ENCODE data around the gene SF3A2.
A peak's percentile ranks its signal among the peaks of the same experiment; 100 is the strongest.
"Not testable (repeated sequence)": the region's sequence is repeated elsewhere in the genome, so short reads cannot be mapped to it uniquely, and the experiment has no call there.

SF3A2 gene

DNA sequence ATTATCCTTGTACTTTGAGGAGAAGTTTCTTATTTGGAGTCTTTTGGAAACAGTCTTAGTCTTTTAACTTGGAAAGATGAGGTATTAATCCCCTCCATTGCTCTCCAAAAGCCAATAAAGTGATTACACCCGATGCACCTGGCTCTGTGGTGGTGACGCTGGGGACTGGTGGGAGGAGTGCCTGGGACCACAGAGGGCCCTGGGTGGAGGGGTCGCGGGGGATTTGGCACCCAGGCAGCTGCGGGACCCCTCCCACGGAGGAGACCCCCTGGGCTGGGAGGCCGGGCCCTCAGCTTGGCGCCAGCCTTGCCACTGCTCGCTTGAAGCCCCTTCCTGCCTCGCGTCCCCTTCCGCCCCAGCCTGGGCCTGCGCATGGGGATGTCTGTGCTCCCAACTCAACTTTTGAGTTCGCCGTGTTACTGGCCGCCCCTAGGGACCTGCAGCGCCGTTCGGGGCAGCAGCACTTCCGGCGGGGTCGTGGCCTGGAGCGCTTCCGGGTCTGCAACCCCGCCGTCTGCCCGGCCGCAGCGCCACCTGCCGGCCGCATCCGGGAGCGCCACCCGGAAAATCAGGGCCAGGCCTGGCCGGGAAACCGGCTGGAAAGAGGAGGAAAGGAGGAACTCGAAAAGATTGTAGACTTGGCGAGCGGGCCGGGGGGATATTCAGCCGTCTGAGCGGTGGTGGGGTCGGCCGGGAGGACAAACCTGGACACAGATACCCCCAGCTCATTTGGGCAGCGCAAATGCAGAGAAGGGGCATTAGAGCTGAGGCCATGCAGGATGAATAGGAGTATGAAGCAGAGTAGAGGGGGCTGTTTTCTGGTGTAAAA is 36.9 kb downstream of the SF3A2 start:
- DNase-seq (ENCODE audit: low read depth in 2 of 3, low spot score in 1 of 3), result peak; percentile 62 to 75 (median 72)

DNA sequence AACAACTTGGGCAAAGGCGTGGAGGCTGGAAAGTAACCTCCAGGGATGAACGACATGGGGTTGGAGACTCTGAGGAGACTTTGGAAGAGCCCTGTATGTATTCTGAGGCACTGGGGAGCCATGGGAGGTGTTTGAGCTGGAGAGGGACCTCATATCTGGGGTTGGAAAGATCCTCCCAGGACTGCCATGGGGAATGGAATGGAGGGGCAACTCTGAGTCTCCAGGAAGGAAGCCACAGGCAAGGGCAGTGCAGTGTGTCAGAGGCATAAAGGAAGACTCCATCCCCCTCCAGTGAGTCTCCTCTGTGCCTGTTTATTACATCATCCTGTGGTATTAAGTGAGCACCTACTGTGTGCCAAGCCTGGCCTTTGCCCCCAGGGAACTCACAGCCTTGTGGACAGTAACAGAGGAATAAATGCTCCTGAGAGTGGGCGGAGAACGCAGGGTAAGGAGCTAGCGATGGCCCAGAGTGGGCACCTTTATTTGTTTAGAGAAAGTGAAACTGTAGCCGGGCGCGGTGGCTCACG is 37.6 kb downstream of the SF3A2 start:
- no peak for DNase-seq (ENCODE audit: low read depth in 2 of 3, low spot score in 1 of 3)

DNA sequence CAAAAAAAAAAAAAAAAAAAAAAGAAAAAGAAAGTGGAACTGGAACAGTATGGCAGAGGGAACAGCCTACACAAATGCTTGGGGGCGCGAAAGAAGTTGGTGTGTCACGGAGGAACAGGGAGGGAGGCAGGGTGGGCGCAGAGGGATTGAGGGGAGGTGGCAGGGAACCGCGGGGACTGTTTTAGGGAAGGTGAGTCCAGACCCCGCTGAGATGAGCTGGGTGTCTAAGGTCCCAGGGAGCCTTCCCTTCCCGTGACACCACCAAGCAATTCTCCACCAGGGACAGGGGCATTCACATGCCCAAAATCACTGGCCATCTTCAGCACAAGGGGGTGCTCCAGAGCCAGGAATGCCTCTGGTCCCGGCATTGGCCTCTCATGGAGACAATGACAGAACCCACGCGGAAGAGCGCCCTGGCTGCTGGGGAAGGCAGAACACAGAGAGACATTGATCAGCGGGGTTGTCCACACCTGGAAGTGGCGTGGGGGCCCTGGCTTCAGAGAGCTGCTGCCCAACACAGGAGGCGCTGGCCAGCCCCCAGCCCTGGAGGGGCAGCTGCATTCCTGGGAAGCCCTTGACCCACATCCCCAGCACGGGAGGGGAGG is 38.4 kb downstream of the SF3A2 start:
- no peak for DNase-seq (ENCODE audit: low read depth in 2 of 3, low spot score in 1 of 3)

DNA sequence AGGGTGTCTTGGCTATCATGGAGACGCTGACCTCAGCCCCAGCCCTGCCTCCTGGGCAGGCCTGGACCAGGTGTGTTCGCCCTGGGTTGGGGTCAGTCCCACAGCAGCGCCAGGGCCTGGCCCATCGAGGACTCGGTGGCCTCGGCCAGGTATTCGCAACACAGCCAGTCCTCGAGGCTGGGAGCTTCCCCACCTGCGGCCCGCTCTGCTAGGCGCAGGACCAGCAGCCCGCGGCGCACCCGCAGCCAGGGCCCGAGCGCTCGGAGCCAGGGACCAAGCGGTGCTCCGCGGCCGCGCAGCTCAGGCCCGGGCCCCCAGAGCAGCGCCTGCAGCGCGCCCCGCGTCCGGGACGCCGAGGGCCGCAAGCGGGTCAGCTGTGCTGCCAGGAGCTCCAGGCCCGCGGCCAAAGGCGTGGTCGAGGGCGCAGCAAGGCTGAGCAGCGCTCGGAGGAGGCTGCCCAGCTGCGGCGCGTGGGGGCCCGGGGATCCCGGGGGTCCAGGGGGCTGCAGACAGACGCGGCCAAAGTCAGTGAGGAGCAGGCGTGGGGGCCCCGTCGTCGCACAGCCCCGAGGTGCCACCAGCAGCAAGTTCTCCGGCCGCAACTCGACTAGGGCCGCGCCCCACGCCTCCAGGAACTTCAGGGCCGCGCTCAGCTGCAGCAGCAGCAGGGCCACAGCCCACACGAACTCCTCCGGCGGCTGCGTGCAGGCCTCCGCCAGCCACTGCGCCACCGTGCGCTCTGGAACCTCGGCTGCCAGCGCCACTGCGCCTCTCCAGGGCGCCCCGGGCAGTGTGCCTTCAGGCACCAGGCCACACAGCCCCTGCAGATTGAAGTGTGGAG is 39.2 kb downstream of the SF3A2 start:
- DNase-seq (ENCODE audit: low read depth in 2 of 3, low spot score in 1 of 3), result no peak

DNA sequence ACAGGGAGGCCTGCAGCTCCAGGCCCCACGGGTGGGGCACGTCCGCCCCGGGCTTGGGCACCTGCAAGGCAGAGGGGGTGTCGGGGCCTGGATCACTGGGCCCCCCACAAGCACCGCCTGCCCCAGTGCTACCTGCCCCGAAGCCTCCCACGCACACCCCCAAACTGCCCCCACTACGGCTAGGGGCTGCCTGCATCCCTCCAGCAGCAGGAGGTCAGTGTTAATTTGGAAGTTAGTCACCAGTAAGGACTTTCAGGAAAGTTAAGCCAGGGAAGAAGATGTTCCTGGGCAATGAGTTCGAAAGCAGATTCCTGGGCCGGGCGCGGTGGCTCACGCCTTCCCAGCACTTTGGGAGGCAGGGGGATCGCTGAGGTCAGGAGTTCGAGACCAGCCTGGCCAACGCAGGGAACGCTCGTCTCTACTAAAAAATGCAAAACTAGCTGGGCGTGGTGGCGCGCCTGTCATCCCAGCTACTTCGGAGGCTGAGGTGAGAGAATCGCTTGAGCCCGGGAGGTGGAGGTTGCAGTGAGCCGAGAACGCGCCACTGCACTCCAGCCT is 39.9 kb downstream of the SF3A2 start:
- DNase-seq (ENCODE audit: low read depth in 2 of 3, low spot score in 1 of 3), result no peak

DNA sequence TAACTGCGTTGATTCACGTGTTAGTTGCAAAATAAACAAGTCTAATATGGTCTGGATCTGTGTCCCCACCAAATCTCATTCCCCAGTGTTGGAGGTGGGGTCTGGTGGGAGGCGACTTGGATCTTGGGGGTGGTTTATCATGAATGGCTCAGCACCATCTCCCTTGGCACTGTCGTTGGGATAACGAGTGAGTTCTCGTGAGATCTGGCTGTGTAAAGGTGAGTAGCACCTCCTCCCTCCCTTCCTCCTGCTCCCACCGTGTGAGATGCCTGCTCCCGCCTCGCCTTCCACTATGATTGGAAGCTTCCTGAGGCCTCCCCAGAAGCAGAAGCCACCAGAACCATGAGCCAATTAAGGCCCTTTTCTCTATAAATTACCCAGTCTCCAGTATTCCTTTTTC is 40.5 kb downstream of the SF3A2 start:
- no peak for DNase-seq (ENCODE audit: low read depth in 2 of 3, low spot score in 1 of 3)

DNA sequence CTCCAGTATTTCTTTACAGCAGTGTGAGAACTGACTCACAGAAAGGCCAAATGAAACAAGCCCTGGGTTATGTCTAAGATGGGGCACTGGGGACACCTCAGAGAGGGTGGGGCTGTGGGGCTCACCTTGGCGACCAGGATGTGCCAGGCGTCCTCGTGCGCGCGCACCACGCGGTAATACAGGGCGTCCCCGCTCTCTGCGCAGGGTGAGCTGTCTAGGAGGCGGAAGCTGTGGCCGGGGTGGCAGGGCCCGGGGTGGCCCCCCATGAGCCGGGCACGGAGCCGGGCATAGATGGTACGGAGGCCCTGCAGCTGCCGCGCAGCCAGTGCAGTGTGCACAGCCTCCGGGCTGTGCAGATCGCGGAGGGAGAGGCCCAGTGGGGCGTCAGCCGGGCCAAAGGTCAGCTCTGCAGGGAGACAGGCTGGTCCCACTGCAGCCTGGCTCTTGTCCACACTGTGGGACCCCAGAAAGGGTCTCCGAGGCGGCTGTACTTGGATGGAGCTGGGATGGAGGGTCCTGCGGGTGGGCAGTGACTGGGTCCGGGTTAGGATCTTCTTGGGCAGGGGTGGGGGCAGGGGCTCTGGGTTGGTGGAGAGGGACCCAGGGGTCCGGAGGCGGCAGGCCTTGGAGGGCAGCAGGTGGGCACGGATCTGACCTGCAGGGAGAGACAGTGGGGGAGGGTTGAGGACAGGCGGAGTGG is 42.0 kb downstream of the SF3A2 start:
- no peak for DNase-seq (ENCODE audit: low read depth in 2 of 3, low spot score in 1 of 3)

DNA sequence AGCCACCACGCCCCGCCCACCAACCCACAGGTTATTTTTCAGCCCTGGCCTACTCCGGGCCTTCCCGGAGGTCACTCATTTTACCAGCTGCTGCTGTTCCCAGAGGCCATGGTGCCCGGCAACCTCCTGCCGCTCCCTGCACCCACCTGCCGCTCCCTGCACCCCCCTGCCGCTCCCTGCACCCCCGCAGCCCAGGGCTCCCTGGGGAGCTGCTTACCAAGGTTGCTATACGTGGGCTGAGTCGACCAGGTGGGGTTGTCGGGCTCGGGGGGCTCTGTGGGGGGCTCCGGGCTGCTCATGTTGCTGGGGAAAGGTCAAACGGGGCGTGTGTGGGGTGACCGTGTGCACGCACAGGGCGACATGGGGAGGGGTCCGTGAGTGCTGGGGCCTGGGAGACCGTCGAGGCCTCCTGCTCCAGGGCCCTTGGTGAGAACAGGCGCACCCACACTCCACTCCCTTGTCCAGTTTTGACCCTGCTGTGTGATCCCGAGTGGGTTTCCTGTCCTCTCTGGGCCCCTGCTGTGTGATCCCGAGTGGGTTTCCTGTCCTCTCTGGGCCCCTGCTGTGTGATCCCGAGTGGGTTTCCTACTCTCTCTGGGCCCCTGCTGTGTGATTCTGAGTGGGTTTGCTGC is 44.1 kb downstream of the SF3A2 start:
- no peak for DNase-seq (ENCODE audit: low read depth in 2 of 3, low spot score in 1 of 3)

DNA sequence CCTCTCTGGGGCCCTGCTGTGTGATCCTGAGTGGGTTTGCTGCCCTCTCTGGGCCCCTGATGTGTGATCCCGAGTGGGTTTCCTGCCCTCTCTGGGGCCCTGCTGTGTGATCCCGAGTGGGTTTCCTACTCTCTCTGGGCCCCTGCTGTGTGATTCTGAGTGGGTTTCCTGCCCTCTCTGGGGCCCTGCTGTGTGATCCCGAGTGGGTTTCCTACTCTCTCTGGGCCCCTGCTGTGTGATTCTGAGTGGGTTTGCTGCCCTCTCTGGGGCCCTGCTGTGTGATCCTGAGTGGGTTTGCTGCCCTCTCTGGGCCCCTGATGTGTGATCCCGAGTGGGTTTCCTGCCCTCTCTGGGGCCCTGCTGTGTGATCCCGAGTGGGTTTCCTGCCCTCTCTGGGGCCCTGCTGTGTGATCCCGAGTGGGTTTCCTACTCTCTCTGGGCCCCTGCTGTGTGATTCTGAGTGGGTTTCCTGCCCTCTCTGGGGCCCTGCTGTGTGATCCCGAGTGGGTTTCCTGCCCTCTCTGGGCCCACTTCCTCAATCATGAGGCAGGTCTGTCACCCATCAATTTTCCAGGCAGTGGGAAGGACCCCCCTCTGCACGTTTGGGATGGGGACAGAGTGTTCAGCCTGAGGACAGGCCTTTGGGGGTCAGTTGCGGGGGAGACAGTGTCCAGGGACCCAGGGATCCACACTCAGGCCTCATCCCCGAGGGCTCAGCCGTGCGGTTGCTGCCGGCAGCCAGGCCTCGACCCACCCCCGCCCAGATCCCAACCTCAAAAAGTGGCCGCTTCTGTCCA is 44.8 kb downstream of the SF3A2 start:
- not testable (repeated sequence) for DNase-seq (ENCODE audit: low read depth in 2 of 3, low spot score in 1 of 3)

DNA sequence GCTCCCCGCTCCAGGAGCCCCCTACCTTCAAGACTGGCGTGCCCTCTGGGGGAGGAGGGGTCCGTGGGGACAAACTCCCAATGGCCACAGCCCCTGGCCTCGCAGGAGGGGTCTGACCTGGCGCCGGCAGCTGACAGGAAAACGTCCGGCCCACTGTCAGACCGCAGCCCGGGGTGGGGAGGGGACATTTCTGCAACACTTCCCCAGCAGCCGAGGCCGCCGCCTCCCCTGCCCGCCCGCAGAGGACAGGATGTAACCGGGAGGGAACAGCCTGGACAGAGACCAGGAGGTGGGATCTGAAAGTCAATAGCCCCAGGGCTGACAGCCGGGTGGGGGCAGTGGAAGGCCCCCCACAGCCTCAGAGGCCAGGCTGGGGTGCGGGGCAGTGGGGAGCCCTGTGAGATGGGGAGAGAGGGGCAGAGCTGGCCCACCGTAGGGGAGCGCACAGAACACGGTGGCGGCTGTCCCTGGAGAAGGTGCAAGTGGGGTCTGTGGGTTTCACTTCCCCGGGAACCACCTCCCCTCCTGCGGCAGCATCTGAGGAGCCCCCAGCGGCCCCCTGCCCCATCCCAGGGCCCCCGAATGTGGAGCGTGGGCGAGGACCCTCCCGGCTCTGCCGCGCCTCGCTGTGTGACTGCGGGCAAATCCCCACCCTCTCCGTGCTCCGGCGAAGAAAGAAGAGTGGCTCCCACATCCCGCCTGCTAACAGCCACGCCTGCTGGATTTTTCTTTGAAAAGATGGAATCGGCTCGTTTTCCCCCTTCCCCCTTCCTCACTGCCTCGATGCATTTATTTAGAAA is 45.6 kb downstream of the SF3A2 start, which contains the start of gene PEAK3:
Gene PEAK3, minus strand, starts transcription at position 114 of the 800 bp plus-strand sequence. CDS start 1,244 bp downstream, outside the sequence.
- DNase-seq (ENCODE audit: low read depth in 2 of 3, low spot score in 1 of 3), result no peak

DNA sequence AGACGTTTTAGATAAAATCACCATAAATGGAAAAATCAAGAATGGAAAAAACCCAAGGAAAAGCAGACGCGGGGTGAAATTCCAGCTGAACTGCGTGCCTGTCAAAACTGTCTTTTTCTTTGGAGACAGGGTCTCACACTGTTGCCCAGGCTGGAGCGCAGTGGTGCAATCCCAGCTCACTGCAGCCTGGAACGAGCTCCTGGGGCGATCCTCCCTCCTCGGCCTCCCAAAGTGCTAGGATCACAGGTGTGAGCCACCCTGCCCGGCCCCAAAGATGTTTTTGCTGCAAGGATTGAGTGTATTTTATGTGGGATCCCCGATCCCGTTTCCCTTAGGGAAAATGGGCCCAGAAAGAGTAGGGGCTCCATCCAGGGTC is 46.2 kb downstream of the SF3A2 start:
- no peak for DNase-seq (ENCODE audit: low read depth in 2 of 3, low spot score in 1 of 3)

DNA sequence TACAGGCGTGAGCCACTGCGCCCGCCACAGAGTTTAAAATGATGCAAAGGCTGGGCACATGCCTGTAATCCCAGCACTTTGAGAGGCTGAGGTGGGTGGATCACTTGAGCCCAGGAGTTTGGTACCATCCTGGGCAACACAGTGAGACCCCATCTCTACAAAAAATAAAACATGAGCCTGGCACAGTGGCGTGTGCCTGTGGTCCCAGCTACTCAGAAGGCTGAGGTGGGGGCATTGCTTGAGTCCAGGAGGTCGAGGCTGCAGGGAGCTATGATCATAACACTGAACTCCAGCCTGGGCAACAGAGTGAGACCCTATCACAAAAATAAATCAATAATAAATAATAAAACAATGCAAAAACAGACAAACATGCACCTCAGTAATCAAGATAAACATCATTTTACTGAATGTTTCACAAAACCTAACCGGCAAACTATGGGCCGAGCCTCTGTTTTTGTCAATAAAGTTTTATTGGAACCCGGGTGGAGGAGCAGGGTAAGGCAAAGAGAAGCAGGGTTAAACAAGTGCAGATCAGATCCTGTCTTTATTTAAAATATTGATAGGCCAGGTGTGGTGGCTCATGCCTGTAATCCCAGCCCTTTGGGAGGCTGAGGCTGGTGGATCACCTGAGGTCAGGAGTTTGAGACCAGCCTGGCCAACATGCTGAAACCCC is 47.3 kb downstream of the SF3A2 start:
- no peak for DNase-seq (ENCODE audit: low read depth in 2 of 3, low spot score in 1 of 3)

DNA sequence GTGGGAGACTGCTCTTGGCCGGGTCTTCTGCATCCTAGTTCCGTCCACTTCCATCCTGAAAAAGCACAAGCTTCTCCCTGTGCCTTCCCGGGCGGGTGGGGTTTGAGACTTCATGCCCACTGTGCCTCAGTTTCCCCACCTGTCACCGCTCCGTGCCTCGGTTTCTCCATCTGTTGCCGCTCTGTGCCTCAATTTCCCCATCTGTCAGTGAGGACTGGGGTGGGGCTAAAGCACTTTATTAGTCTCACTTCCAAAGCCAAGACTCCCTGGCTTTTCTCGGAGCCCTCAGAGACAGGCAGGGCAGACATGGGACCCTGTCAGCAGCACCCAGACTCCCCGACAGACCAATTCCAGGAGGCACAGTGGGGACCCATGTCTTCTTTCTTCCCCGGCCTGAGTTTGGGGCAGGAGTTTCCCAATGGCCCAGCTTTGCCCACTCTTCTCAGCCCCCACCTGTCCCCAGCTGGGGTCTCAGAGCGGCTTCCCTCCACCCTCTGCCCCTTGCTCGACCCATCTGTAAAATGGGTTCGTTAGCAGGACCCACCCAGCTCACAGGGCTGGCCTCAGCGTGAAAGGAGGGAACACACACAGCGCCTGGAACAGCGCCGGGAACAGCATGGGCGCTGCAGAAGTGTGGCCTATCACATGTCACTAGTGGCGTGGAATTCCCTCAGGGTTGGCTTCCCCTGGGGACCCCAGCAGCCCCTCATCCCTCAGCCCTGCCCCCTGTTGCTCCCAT is 49.9 kb downstream of the SF3A2 start:
- DNase-seq (ENCODE audit: low read depth in 2 of 3, low spot score in 1 of 3), result no peak

DNA sequence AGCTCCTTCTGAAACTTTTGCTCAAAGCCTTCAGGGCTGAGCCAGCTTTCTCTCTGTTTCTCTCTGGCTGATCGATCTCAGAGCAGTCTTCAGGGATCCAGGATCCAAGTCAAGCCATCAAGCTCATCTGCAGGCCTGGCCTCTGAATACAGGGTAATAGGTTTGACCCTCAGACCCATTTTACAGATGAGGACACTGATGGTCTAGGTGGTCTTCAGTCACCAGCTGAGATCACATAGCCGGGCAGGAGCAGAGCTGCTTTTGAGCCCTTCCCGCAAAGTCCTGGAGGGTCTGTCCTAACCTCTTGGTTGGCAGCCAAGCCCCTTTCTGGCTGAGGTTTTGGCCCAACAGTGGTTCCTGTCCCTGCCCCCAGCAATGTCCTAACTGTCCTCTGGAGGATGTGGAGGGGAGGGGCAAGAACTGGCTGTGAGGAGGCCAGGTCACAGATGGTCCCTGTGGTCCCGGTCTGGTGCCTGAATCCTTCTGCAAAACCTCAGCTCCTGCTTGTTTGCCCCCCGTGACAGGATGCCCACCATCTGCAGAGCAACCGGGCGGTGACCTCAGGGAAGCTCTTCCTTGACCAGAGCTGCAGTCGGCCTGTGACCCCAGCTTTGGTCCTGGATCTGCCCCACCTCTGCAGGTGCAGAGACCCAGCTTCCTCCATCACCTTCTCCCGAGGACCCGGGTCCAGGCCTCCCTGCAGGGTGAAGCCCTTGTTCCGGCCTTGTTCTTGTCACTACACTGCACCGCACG is 51.1 kb downstream of the SF3A2 start:
- no peak for DNase-seq (ENCODE audit: low read depth in 2 of 3, low spot score in 1 of 3)

DNA sequence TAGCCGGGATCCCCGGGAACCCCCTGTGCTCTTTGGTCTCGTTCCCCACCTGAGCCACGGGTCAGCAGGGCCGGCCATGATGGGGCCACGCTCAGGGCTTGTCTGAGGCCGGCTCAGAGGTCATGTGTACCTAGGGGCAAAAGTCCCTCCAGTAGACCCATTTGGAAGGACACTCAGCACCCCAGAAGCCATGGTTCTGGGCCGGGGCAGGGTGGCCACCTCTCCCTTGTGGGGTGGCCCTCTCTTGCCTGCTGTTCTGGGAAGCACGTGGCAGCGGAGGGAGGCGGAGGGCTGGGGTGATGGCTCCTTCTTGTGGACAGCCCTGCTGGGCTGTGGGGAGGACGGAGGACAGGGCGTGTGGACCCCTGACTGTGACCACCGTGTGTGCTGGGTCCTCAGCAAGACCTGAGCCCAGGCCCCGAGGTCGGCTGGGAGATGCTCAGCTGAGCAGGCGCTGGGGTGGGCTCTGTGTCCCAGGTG is 51.8 kb downstream of the SF3A2 start:
- DNase-seq (ENCODE audit: low read depth in 2 of 3, low spot score in 1 of 3), result no peak

Measured in stimulated activated CD4-positive, alpha-beta T cell treated with anti-CD3 and anti-CD28 coated beads, Interleukin-12 subunit alpha, Interleukin-12 subunit beta, amount 100 ng/mL, for 48 hours (primary cell).